Measurements from ENCODE around the gene NHLRC3. TPM values are rescaled to one million over a fixed set of nuclear protein-coding genes. Genes with fewer than 3 reads are reported as not detected.

NHLRC3 gene, protein sequence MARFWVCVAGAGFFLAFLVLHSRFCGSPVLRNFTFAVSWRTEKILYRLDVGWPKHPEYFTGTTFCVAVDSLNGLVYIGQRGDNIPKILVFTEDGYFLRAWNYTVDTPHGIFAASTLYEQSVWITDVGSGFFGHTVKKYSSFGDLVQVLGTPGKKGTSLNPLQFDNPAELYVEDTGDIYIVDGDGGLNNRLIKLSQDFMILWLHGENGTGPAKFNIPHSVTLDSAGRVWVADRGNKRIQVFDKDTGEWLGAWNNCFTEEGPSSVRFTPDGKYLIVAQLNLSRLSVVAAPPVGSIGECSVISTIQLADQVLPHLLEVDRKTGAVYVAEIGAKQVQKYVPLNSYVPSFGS
- total RNA-seq (2021; fragmentation: NEBNext Ultra II Directional; extraction: Animal tissue kit (Norgen Biotek cat#: 25700)) = 12.4 and 13.1 TPM in 2 replicates
- polyA plus RNA-seq (2011; rRNA removed) = 11.4 and 16.9 TPM in 2 replicates
- 15.5 TPM for polyA plus RNA-seq (2011; cell fraction: cytosol; rRNA removed)
- polyA plus RNA-seq (2011; cell fraction: nucleus; rRNA removed) = 9.4 TPM
- polyA plus RNA-seq (2012, experiment 1 of 2) = 10.5 to 14.6 TPM (median 11.1 TPM) in 4 replicates
- 1.1 TPM for polyA plus RNA-seq (2012, experiment 2 of 2)
- polyA plus RNA-seq (2013, experiment 1 of 2) = 12.1 TPM
- polyA plus RNA-seq (2013, experiment 2 of 2) = 12.4 TPM
- polyA minus RNA-seq (2011; rRNA and poly(A)+ RNA removed) = 10.4 and 17.9 TPM in 2 replicates
- polyA minus RNA-seq (2011; cell fraction: cytosol; rRNA and poly(A)+ RNA removed) = 8.4 TPM
- 23.9 TPM for polyA minus RNA-seq (2011; cell fraction: nucleus; rRNA and poly(A)+ RNA removed)
- long read RNA-seq, experiment 1, partial matches to known transcripts = 14 of 17 reads
- long read RNA-seq, experiment 1, other reads (novel, unspliced or antisense) = 1 of 17 reads
- long read RNA-seq, experiment 2, partial matches to known transcripts = 12 of 14 reads
- long read RNA-seq, experiment 2, other reads (novel, unspliced or antisense) = 1 of 14 reads

DNA sequence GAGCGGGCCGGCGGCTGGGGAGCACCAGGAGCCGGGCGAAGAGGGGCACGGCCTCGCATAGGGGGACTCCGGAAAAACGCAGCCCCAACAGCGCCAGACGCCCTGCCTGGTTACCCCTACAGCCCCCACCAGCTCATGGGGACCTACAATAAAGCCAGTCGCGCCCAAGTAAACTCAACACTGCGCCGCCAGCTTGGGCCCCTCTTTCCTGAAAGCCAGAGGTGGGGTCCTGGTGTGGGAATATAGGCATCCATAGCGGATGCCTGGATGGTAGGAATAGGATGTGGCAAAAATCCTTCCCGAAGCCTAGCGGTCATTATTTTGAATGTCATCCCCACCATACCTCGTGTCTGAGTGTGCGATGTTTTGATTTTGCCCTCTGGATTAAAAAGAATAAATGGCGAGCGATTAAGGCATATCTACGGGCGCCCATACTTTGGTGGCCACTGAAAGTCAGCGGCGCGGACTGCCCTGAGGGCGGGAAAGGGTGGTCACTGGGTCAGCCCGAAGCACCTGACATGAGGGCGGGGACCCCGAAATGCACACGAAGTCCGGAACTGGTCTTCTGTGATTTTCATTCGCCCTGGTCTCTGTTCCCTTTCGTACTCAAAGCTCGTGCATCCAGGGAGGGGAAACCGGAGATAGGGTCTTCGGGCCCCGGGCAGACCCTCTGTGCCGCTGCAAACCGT lies at the start of gene NHLRC3, which contains the start of gene PROSER1:
Gene NHLRC3, plus strand, starts transcription at position 577 of the 689 bp plus-strand sequence. CDS start 184 bp downstream, outside the sequence.
Gene PROSER1, minus strand, starts transcription at position 210 of the 689 bp plus-strand sequence. CDS start 847 bp downstream, outside the sequence.
- Histone ChIP-seq H3K23me2 (ENCODE audit: low read depth, low read length) (peaks cover 12% of the 10 kb centered on the region), H2AFZ (ENCODE audit: low read length) (peak within 1 kb of the TSS; percentile 83), H3K79me2 (ENCODE audit: control insufficient read depth in 1 of 2, insufficient read depth in 2 of 2, low read length in 2 of 2) (peaks cover 35 to 57% of the 10 kb centered on the region in 2 experiments), H3K36me3 (ENCODE audit: control insufficient read depth in 2 of 4, insufficient read depth in 4 of 4, low read length in 3 of 4) (peaks cover 0 to 2% (median 0%) of the 10 kb centered on the region in 4 experiments; a peak in 2 of 8 replicates), H4K5ac (ENCODE audit: insufficient read length, low read depth, low read length) (peak within 1 kb of the TSS; percentile 92), H3K27ac (ENCODE audit: low read depth, low read length) (peak within 1 kb of the TSS; percentile 76), H3K79me1 (ENCODE audit: low read depth, low read length) (no peaks in the 10 kb centered on the region), H2AK5ac (ENCODE audit: low read depth, low read length) (no peak within 1 kb of the TSS), H2BK120ac (replicated peaks; ENCODE audit: low read depth, low read length) (peak within 1 kb of the TSS; percentile 18), H2BK15ac (ENCODE audit: low read length) (peak within 1 kb of the TSS; percentile 63; the same call in 1 of the 2 replicates), H3K4me2 (ENCODE audit: insufficient read depth in 1 of 2, low read depth in 2 of 2, low read length in 2 of 2) (peak within 1 kb of the TSS; percentile 79 to 81), H3K4ac (replicated peaks; ENCODE audit: insufficient read length, low read depth, low read length) (peak within 1 kb of the TSS; percentile 54), H3K56ac (replicated peaks; ENCODE audit: insufficient read length, low read depth, low read length) (peak within 1 kb of the TSS; percentile 91), H2BK12ac (ENCODE audit: low read depth, low read length) (no peak within 1 kb of the TSS; the same call in 1 of the 2 replicates), H3K9ac (replicated peaks in 1 of 4; ENCODE audit: extremely low read depth in 1 of 4, low read depth in 3 of 4, low read length in 3 of 4) (peak within 1 kb of the TSS; percentile 85 to 97 (median 92)), H3K4me1 (replicated peaks in 1 of 4; ENCODE audit: control insufficient read depth in 3 of 4, insufficient read depth in 4 of 4, low read length in 3 of 4) (peaks cover 0 to 10% (median under 1%) of the 10 kb centered on the region in 4 experiments; a peak in 4 of 7 replicates), H3K27me3 (replicated peaks in 1 of 4; ENCODE audit: control insufficient read depth in 3 of 4, extremely low read depth in 1 of 4, insufficient read depth in 3 of 4, low read length in 3 of 4) (no peaks in the 10 kb centered on the region; a peak in 1 of 7 replicates), H4K91ac (replicated peaks; ENCODE audit: insufficient read length, low read length) (peak within 1 kb of the TSS; percentile 84), H2BK5ac (ENCODE audit: low read depth, low read length) (peak within 1 kb of the TSS; percentile 85), H3K4me3 (ENCODE audit: extremely low read depth in 1 of 4, insufficient read depth in 2 of 4, low read depth in 3 of 4, low read length in 4 of 4) (peak within 1 kb of the TSS; percentile 94 to 99 (median 96)), H3K23ac (ENCODE audit: insufficient read length) (no peak within 1 kb of the TSS), H4K20me1 (replicated peaks in 1 of 2; ENCODE audit: control insufficient read depth in 1 of 2, insufficient read depth in 2 of 2, low read length in 2 of 2) (peaks cover 3 to 9% of the 10 kb centered on the region in 2 experiments), H4K8ac (ENCODE audit: extremely low read depth, insufficient read depth, low read length) (peak within 1 kb of the TSS; percentile 94; the same call in 1 of the 2 replicates), H3K14ac (ENCODE audit: insufficient read length) (no peak within 1 kb of the TSS), H3K9me3 (ENCODE audit: insufficient read depth in 2 of 2, low read depth in 1 of 2, low read length in 1 of 2) (no peaks in the 10 kb centered on the region), H3K18ac (ENCODE audit: extremely low read depth, low read length) (peak within 1 kb of the TSS; percentile 68), H2BK20ac (ENCODE audit: low read length) (peak within 1 kb of the TSS; percentile 57; the same call in 1 of the 2 replicates)
- WGBS, 2 experiments (ENCODE audit: extremely low coverage in 1 of 2, insufficient coverage in 1 of 2, insufficient read length in 1 of 2, insufficient replicate concordance in 2 of 2, low coverage in 1 of 2, low lambda C conversion rate in 2 of 2, missing lambda C conversion rate in 1 of 2) = 1% methylated on average over 40 of the region's 41 CpGs; no CpG with 5 or more reads in 1 of the 2 experiments
- FAIRE-seq = peak; percentile 58
- ChIA-PET CTCF (ENCODE audit: partially characterized antibody) (interaction anchor here (1.1 to 1.6 kb wide), 6 partner anchors 9 to 61 kb away, joined by 3 to 8 read pairs (median 4); no protein-coding TSS in a partner anchor), POLR2A (ENCODE audit: partially characterized antibody) (interaction anchor here (0.9 to 5.4 kb wide), 12 partner anchors 9 to 51 kb away, joined by 3 to 73 read pairs (median 6); no protein-coding TSS in a partner anchor)
- DNase-seq (ENCODE audit: low read depth in 1 of 2, low spot score in 2 of 2) = peak; percentile 66 to 89
- TF ChIP-seq EP300 (IDR thresholded peaks at IDR 0.05; ENCODE audit: borderline replicate concordance in 1 of 2, low read depth in 2 of 2, low read length in 2 of 2) = no peak
- TF ChIP-seq CTBP2 (IDR thresholded peaks at IDR 0.05; ENCODE audit: borderline replicate concordance, insufficient read depth, insufficient read length, low read length) = no peak
- TF ChIP-seq CREB1 (IDR thresholded peaks at IDR 0.05) = peak; percentile 96
- no peak; a peak in 1 of 4 replicates for TF ChIP-seq HDAC2 (IDR thresholded peaks at IDR 0.05; ENCODE audit: borderline replicate concordance in 1 of 2, low read depth in 2 of 2, low read length in 2 of 2)
- TF ChIP-seq RXRA (IDR thresholded peaks at IDR 0.05; ENCODE audit: insufficient read depth, low read depth, low read length) = no peak
- TF ChIP-seq SAP30 (IDR thresholded peaks at IDR 0.05; ENCODE audit: insufficient read depth, insufficient replicate concordance, low read length) = no peak
